NCI-H1436 (cell line): ENCODE data around the gene C1QTNF7.

Source experiments
- DNase-seq: peaks from one replicate; lab custom pipeline; 2025; lab: John Stamatoyannopoulos, UW

The C1QTNF7 gene

GRCh38 chr4:15414551-15415091 is 13.2 kb upstream of the C1QTNF7 start:
- no peak for DNase-seq

GRCh38 chr4:15416357-15417232 is 11.2 kb upstream of the C1QTNF7 start:
- DNase-seq, result no peak

DNA sequence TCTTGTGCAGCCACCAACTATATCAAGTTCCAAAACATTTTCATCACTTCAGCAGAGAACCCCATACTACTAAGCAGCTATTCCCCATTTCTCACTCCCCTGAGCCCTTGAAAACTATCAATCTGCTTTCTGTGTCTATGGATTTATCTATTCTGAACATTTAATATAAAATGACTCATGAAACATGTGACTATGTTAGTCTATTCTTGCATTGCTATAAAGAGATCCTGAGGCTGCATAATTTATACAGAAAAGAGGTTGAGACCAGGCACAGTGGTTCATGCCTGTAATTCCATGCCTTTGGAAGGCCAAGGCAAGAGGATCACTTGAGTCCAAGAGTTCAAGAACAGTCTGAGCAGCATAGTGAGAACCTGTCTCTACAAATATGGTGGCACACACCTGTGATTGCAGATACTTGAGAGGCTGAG is 10.6 kb upstream of the C1QTNF7 start:
- no peak for DNase-seq

DNA sequence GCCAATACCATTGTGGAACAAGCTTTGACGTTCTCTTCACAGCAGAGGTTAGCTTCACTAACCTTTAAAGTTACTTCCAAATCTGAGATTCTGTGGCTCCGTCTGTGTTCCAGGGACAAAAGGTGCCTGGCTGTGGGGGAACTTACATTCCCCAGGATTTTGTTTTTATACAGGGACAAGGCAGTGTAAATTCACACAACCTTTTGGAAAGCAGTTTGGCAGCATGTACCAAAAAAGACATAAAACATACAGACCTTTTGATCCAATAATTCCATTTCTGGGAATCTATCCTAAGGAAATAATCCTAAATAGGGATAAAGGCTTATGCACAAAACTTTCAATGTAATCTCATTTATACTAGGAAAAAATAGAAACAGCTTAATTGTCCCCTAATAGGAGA is 8.9 kb upstream of the C1QTNF7 start:
- no peak for DNase-seq

DNA sequence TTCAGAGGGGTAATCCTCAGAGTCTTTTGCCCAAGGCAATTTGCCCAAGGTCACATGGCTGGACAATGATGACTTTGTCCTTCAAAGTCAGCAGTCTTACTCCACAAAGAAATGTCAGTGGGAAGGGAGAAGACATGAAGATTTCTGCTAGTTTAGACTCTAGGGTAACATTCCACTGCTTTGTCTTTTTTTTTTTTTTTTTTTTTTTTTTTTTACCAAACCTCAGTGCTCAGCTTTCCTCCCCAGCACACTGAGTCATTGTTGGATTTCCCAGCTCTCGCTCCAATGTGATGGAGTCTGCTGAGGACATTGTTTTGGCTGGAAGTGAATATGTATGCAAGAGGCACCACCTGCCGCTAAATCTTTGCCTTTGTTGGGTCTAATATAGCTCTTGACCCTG is 7.2 kb upstream of the C1QTNF7 start:
- DNase-seq, result no peak

DNA sequence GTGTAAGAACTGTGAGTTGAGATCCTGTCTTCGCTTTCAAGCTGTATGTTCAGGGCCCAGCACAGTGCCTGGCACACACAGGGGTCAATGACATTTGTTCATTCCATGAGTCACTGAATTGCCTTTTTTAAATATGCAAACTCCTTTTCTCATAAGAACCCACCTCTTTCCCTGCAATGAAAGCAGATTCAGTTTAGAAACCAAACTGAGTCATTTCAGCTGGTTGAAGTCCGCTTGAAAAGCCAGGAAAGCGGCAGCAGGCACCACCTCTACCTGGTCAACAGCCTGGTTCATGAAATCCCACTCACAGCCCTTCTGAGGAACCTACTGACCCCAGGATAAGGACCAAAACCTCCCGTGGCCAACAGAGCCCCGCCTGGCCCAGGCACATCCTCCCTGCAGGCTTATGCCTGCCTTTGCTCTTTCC is 4.5 kb upstream of the C1QTNF7 start:
- no peak for DNase-seq

GRCh38 chr4:15425520-15425919 is 2.3 kb upstream of the C1QTNF7 start:
- no peak for DNase-seq

DNA sequence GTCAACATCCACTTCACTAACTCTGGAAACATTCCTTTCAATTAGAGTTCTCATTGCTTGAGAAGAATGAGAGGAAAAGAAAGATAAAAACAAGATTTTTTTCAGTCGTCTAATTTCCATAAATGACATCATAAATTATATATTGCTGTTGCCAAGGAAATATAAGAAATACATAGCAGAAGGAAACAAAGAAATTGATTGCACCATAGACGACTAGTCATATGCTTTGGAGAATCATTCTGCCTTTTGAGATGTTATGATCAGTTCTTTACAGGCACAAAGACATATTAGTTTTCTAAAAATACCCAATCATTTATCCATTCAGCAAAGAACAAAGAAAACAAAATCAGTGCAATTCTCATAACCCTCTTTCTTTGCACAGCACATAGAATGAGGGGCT is 672 bp upstream of the C1QTNF7 start:
- no peak for DNase-seq

GRCh38 chr4:15428611-15429010 is 778 bp downstream of the C1QTNF7 start:
- no peak for DNase-seq

GRCh38 chr4:15434091-15434490 is 6.3 kb downstream of the C1QTNF7 start:
- DNase-seq, result no peak

- no peak for DNase-seq
Observed at GRCh38 chr4:15434676-15435075, 6.8 kb downstream of the C1QTNF7 start.

- no peak for DNase-seq
Observed at GRCh38 chr4:15436513-15436912, 8.7 kb downstream of the C1QTNF7 start.

GRCh38 chr4:15438939-15439524 is 11.2 kb downstream of the C1QTNF7 start:
- no peak for DNase-seq

- DNase-seq, result no peak
Observed at GRCh38 chr4:15443371-15444160, 15.7 kb downstream of the C1QTNF7 start.

DNA sequence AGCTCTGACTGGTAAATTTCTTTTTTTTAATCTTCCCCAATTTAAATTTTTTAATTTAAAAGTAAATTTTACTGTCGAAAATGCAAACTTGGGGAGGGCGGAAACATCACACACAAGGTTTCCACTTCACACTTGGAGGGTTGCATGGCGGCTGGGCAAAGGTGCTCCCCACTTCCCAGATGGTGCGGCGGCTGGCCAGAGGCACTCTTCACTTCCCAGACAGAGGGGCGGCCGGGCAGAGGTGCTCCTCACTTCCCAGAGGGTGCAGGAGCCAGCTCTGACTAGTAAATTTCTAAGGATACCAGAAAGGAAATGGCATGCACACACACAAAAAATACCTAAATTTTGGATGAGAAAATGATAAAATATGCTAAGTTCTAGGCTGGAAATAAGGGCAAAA is 16.4 kb downstream of the C1QTNF7 start:
- DNase-seq, result no peak

- no peak for DNase-seq
Observed at GRCh38 chr4:15444879-15445547, 17.2 kb downstream of the C1QTNF7 start.

DNA sequence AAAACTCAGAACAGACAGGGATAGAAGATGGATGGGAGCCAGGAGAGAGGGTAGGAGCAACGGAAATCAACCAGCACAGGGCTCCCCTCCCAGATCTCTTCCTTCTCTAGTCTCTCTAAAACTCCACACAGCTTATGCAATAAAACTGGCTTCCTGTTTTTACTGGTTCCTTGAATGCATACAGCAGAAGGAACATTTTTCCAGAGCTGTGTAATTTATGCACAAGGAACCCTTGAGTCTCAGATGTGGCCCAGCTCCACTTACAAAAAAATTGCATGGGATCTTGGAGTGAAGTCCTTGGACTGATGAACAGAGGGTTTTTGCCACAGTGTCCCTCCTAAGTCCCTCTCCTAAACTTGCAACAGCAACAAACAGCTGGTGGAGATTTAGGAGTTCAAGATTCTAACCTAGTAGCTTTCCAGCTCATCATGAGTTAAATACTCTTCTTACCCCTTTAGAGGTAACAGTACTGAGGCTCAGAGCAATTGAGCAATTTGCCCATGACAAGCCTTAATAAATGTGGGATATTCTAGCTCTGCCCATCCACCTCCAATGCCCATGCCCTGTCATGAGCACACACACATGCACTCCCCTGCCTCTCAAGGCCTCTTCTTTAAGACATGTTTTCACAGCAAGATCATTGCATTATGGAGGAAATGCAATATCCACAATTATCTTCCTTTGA is 23.5 kb downstream of the C1QTNF7 start:
- no peak for DNase-seq

DNA sequence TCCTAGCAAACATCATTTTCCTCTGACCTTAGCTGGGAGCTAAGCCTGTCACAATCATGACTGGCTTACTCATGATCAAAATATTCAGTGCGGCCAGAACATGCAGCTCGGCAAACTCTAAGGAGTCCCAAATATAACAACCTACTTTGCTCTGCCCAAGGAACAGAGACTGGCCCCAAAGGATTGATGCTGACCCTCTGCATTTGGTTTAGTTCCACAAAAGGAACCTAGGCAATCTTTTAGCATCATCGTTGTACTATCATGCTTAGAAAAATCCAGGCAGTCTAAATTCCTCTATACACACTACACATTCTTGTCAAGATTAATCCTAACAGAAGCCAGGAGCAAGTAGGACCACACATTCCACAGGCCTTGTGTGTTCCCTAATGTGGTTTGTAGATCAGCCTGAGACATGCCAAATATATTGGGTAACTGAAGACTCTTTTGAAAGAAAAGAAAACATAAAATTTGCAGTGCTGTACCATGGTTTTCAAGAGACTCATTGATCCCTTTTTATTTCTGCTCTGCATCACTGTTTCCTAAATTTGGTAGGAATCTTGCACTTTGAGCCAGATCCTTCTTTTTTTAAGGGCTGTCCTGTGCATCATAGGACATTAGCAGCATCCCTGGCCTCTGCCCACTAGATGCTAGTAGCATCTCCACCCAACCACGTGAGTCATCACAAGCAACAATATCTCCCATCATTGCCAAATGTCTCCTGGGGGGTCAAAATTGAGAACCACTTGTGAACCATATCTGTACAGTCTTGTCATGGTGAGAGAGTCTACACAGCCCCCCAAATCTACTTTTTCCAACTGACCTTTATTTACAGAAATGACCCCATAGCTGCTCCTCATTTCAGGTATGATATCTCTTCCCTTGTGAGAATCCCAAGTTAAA is 24.3 kb downstream of the C1QTNF7 start:
- no peak for DNase-seq

DNA sequence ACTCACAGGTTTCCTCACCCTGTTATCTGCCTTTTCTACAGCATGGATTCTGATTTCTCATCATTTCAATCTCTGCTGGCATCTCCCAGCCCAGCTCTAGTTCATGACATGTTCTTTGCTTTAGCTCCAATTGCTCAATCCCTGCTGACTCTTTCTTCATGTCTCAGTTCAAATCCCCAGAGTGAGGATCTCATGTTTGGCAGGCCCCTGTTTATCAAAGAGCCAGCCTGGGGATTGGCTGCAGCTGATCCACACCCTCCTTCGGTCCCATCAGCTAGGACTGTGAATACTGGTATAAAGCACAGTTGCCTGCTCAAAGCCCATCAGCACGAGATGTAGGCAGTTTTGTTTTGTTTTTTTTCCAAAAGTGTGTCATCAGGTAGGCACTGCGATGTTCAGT is 27.5 kb downstream of the C1QTNF7 start:
- no peak for DNase-seq
